ENCODE results near the gene SMARCAL1.

DNA sequence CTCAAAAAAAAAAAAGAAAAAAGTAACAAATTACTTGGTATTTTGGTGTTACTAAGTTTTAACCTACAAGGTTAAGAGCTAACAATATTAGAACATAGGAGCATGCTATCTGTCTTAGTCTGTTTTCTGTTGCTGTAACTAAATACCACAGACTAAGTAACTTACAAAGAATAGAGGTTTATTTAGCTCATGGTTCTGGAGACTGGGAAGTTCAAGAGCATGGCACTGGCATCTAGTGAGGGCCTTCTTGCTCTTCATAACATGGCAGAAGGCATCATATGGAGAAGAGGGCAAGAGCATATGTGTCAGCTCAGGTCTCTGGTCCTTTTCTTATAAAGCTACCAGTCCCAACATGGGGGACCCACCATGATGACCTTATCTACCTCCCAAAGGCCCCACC, 36.5 kb downstream of the SMARCAL1 start:
- no peak for TF ChIP-seq CTCF (IDR thresholded peaks at IDR 0.05)
- no peak for TF ChIP-seq POLR2A (IDR thresholded peaks at IDR 0.05)

Measured in Peyer's patch (tissue), 4 donors.